Measurements from ENCODE around the gene NDUFV1. TPM values are rescaled to one million over a fixed set of nuclear protein-coding genes. Genes with fewer than 3 reads are reported as not detected.
A peak's percentile ranks its signal among the peaks of the same experiment; 100 is the strongest.

NDUFV1 gene
- total RNA-seq (100 to 1,000 TPM; 406 to 712 (median 638) TPM), polyA plus RNA-seq (100 to 1,000 TPM; 295 to 387 TPM)
- long read RNA-seq, donor 1, transcript NDUFV1-216 (10 exons, 1,503 nt) = minor isoform, 7 of 956 reads
- long read RNA-seq, donor 1, transcript NDUFV1-201 (10 exons, 1,596 nt) = major isoform, 609 of 956 reads
- long read RNA-seq, donor 1, transcript NDUFV1-228 (2 exons, 573 nt) = minor isoform, 24 of 956 reads
- long read RNA-seq, donor 1, transcript NDUFV1-220 (3 exons, 736 nt) = minor isoform, 6 of 956 reads
- long read RNA-seq, donor 1, partial matches to known transcripts = 263 of 956 reads
- long read RNA-seq, donor 1, other reads (novel, unspliced or antisense) = 45 of 956 reads
- long read RNA-seq, donor 2, transcript NDUFV1-201 (10 exons, 1,596 nt) = major isoform, 719 of 1,137 reads
- long read RNA-seq, donor 2, transcript NDUFV1-228 (2 exons, 573 nt) = minor isoform, 51 of 1,137 reads
- long read RNA-seq, donor 2, transcript NDUFV1-216 (10 exons, 1,503 nt) = minor isoform, 10 of 1,137 reads
- long read RNA-seq, donor 2, transcript NDUFV1-220 (3 exons, 736 nt) = minor isoform, 8 of 1,137 reads
- long read RNA-seq, donor 2, partial matches to known transcripts = 300 of 1,137 reads
- long read RNA-seq, donor 2, other reads (novel, unspliced or antisense) = 45 of 1,137 reads
- long read RNA-seq, donor 3, transcript NDUFV1-202 (10 exons, 1,512 nt) = minor isoform, 6 of 1,937 reads
- long read RNA-seq, donor 3, transcript NDUFV1-201 (10 exons, 1,596 nt) = major isoform, 1,685 of 1,937 reads
- long read RNA-seq, donor 3, transcript NDUFV1-216 (10 exons, 1,503 nt) = minor isoform, 29 of 1,937 reads
- long read RNA-seq, donor 3, partial matches to known transcripts = 114 of 1,937 reads
- long read RNA-seq, donor 3, other reads (novel, unspliced or antisense) = 98 of 1,937 reads

DNA sequence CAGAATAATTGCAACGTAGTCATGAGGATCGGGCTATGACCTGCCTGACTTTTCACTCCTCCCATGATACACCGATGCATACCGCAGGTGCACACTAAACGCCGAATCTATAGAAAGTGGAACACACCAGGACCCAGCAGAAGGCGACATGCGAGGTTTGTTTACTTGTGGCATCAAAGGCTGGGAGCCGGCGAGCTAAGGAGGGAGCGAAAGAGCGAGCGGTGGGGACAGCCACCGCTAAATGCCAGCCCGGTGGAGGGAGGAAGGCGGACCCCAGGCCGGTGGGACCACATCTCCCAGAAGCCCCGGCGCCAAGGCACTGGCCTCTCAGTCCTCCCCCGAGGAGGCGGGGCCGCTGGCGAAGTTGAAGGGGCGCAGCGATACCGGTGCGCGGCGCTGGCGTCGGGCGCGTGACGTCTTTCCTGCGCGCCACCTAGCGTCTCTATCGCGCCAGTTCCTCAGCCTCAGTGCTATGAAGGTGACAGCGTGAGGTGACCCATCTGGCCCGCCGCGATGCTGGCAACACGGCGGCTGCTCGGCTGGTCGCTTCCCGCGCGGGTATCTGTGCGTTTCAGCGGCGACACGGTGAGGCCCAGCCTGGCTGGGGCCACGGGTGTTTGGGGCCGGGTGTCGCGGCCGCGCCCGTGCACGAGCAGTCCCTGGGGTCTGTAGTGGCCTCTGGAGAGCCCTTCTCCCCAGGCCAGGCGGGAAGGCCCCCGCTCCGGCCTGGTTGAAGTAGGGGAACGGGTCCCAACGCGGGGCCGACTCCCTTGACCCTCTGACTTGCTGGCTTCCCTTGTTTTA, at the start of gene NDUFV1:
Gene NDUFV1 (plus strand): TSS at position 445 of the 804 bp plus-strand sequence. CDS start 69 bp downstream, at position 514.
- 0 to 1% methylated on average over 69 of the region's 69 CpGs for WGBS, 2 donors
- no peaks in the 10 kb centered on the region for H3K9me3 ChIP-seq
- TF ChIP-seq, protein P1, sequence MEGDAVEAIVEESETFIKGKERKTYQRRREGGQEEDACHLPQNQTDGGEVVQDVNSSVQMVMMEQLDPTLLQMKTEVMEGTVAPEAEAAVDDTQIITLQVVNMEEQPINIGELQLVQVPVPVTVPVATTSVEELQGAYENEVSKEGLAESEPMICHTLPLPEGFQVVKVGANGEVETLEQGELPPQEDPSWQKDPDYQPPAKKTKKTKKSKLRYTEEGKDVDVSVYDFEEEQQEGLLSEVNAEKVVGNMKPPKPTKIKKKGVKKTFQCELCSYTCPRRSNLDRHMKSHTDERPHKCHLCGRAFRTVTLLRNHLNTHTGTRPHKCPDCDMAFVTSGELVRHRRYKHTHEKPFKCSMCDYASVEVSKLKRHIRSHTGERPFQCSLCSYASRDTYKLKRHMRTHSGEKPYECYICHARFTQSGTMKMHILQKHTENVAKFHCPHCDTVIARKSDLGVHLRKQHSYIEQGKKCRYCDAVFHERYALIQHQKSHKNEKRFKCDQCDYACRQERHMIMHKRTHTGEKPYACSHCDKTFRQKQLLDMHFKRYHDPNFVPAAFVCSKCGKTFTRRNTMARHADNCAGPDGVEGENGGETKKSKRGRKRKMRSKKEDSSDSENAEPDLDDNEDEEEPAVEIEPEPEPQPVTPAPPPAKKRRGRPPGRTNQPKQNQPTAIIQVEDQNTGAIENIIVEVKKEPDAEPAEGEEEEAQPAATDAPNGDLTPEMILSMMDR (IDR thresholded peaks at IDR 0.05) = peak; percentile 34 to 84 (median 70)
- H3K4me3 ChIP-seq = peak within 1 kb of the TSS; percentile 85 to 100 (median 92)
- peaks cover 12 to 27% (median 20%) of the 10 kb centered on the region in 9 donors for H3K4me1 ChIP-seq
- peak; percentile 97 to 100 (median 99) for ATAC-seq
- DNase-seq = peak; percentile 97 to 98
- H3K27ac ChIP-seq = peak within 1 kb of the TSS; percentile 66 to 97 (median 92)
- peaks cover 0 to 2% (median 0%) of the 10 kb centered on the region in 7 donors for H3K27me3 ChIP-seq
- peaks cover 0 to 35% (median 29%) of the 10 kb centered on the region in 9 donors for H3K36me3 ChIP-seq
- intact Hi-C loops (cut with DNase I) = loop anchor here in 3 of 10 donors (1.0 to 5.0 kb wide), 3 partner anchors 23 to 34 kb away; partner anchors contain the start of gene GSTP1 (in 2 of the 3)

DNA sequence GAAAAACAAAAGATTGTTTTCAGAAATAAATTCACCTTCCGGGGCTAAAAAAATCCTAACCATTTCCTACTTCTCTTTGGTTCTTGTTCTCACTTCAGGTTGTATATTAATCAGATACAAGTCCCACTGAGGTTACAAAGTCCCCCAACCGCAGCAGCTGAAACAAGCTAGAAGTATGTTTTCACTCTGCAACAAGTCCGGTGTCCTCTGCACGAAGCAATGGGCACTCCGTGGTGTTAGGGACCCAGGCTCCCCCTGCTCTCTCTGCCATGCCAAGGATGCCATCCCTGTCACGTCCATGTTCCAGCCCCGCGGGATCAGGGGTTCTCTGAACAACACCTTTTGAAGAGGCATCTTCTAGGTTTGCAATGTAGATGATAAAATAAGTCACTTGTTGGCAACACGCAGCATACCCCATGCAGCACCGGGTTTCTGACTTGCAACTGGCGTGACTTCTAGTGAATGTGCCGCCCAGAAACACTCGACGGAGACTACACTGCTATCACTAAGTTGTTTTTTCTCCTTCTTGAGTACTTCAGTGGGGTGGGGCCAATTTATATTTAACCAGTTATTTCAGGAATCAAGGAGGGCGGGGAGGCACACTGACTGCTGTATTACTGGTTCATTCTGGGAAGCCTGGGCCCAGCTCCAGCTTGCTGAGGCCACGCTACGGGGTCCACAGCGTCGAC, 48.5 kb upstream of the NDUFV1 start:
- peaks cover 0 to 4% (median 0%) of the 10 kb centered on the region in 7 donors for H3K27me3 ChIP-seq
- no peaks in the 10 kb centered on the region for H3K36me3 ChIP-seq
- peak; percentile 74 to 96 (median 92) for ATAC-seq
- WGBS, 2 donors = 24 to 40% methylated on average over 19 of the region's 19 CpGs
- peak overlapping the region in 9 of 10 donors; percentile 16 to 73 (median 51) for H3K27ac ChIP-seq
- TF ChIP-seq, protein P1 (IDR thresholded peaks at IDR 0.05) = no peak
- H3K4me1 ChIP-seq = peaks cover 0 to 19% (median 8%) of the 10 kb centered on the region in 9 donors
- H3K4me3 ChIP-seq = peak overlapping the region in 3 of 10 donors; percentile 1 to 14 (median 5)
- DNase-seq = peak; percentile 61 to 67
- intact Hi-C loops (cut with DNase I) = loop anchor here in 1 of 10 donors (5.0 kb wide), 1 partner anchor 51 kb away; the partner anchor contains the start of genes CDK2AP2 and PITPNM1
- H3K9me3 ChIP-seq = no peaks in the 10 kb centered on the region

DNA sequence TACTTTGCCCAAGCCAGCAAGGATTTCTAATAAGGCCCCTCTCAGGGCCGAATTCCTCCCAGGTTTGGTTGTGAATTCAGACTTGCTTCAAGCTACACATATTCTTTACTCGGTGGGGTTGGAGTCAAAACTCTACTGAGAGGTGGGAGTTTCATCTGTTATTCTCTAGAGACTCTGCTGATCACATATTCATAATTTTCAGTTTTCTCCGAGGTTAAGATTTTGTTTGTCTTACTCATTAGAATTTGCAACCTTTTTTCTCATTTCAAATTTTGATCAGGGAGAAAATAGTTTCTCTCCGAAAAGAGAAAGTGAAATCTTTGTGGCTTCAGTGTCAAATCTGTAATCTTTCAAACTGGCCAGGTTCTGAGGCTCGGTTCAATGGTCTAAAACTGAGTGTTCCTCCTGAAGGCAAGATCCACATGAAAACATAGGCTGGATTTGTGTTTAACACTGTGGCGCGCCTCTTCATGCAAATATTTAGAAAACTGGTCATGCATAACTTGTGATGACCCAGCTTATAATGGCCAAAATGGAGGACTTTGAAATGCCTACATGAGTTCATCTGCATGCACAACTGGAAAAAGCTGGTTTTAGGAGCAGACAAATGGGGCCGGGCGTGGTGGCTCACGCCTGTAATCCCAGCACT, 44.6 kb upstream of the NDUFV1 start:
- ATAC-seq (no peak), DNase-seq (no peak)
- intact Hi-C loops (cut with DNase I) = no loop called here
- Histone ChIP-seq H3K4me1 (peaks cover 0 to 32% (median 18%) of the 10 kb centered on the region in 9 donors), H3K4me3 (no peak overlapping the region), H3K9me3 (no peaks in the 10 kb centered on the region), H3K27me3 (peaks cover 0 to 4% (median 0%) of the 10 kb centered on the region in 7 donors), H3K36me3 (no peaks in the 10 kb centered on the region), H3K27ac (peak overlapping the region in 2 of 10 donors; percentile 50 to 66)
- 80 to 81% methylated on average over 10 of the region's 10 CpGs for WGBS, 2 donors
- TF ChIP-seq, protein P1 (IDR thresholded peaks at IDR 0.05) = no peak
